Osteocyte (in vitro differentiated cells): ENCODE measurements around the gene SHFL. TPM values are rescaled to one million over a fixed set of nuclear protein-coding genes. Genes with fewer than 3 reads are reported as not detected.

Experiments used
- DNase-seq: peaks from one replicate; pipeline ENCODE4 v3.0.0; 2021; ENCODE audit warnings: mixed read lengths; ENCODE audit not compliant: unreplicated experiment; ENCODE audit errors: extremely low spot score
- H3K27ac Mint-ChIP-seq: one replicate; pipeline ENCODE4 v1.8.0; 2021; ENCODE audit warnings: mild to moderate bottlenecking, mixed read lengths; ENCODE audit not compliant: unreplicated experiment
- H3K27me3 Mint-ChIP-seq: one replicate; pipeline ENCODE4 v1.8.0; 2021; ENCODE audit warnings: mixed read lengths; ENCODE audit not compliant: unreplicated experiment
- H3K36me3 Mint-ChIP-seq: one replicate; pipeline ENCODE4 v1.8.0; 2021; ENCODE audit warnings: mixed read lengths; ENCODE audit not compliant: unreplicated experiment
- H3K4me1 Mint-ChIP-seq: one replicate; pipeline ENCODE4 v1.8.0; 2021; ENCODE audit warnings: mixed read lengths; ENCODE audit not compliant: unreplicated experiment
- H3K4me3 Mint-ChIP-seq: one replicate; pipeline ENCODE4 v1.8.0; 2021; ENCODE audit warnings: mild to moderate bottlenecking, moderate library complexity, mixed read lengths; ENCODE audit not compliant: unreplicated experiment
- H3K9me3 Mint-ChIP-seq: one replicate; pipeline ENCODE4 v1.8.0; 2021; ENCODE audit warnings: mixed read lengths; ENCODE audit not compliant: unreplicated experiment
- microRNA-seq: library from miRNA; unstranded; fragments of <30 nt; microRNA quantifications from one replicate; pipeline ENCODE4 v1.1.0, GENCODE V29; 2020; ENCODE audit not compliant: unreplicated experiment
- total RNA-seq: library from RNA; stranded (reverse); gene quantifications from 2 replicates; pipeline ENCODE4 v1.2.1, GENCODE V29; 2021
- TF ChIP-seq, protein P1 (sequence below): fragments of 200-600 bp; sonication (generic); IDR thresholded peaks from 2 replicates; pipeline ENCODE4 v1.5.0; 2021; ENCODE audit warnings: antibody characterized with exemption, mild to moderate bottlenecking, moderate library complexity

The SHFL gene
- total RNA-seq, 1 donor from 2014 or later = 38.7 TPM

DNA sequence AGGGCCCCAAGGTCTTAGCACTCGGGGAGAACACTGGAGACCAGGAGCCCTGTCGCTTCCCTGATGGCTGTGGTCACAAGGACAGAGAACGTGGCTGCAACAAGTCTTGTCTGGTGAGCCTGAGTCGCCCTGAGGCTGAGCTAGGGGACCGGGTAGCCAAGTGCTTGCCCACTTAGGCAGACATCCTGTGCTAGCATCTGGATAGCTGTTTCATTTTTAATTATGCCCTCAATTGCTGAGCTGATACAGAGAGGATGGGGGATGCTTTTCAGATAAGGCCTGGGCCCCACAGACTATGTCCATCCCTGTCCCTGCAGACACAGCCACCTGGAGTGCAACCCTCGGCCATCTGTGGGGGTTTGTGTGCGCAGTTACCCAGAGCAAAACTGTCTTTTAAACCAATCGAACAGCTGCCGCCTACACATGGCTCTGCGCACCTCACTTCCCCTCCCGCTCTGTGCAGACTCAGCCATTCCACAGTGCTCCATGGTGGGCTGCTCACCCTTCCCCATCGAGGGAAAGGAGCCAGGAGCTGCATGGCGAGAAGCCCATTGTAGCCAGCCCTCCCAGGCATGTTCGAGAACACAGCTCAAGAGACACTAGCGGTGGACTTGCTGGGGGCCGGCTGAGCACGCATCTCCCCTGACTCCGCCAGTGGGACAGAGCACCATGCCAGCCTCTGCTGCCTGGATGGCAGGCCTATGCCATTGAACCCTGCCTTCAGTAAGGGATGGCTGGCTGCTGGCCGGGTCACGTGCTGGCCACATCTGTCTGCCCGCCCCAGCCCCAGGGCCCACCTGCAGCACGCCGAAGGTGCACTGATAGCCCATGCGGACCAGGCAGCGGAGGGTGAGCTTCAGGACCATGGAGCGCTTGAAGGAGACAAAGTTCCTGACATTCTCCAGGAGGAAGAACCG, 53.0 kb downstream of the SHFL start:
- Mint-ChIP-seq H3K36me3 (peaks cover 24% of the 10 kb centered on the region), H3K9me3 (no peaks in the 10 kb centered on the region)
- DNase-seq = no peak

DNA sequence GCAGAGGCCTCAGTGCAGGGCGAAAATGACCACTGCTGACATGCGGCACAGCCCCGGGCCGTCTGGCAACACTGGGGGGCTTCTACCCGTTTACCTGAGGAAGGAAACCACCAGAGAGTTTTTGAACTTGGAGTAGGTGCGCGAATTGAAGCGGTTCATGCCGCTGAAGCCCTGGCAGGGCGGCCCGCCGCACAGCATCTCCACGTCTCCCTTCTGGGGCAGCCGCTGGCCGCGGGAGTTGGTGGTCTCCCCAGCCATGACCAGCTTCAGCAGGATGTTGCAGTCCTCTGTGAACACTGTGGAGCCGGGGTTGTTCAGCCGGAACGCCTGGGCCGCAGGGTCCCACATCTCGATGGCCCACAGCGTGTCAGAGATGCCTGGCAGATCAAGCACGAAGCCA, 53.8 kb downstream of the SHFL start:
- TF ChIP-seq, protein P1, sequence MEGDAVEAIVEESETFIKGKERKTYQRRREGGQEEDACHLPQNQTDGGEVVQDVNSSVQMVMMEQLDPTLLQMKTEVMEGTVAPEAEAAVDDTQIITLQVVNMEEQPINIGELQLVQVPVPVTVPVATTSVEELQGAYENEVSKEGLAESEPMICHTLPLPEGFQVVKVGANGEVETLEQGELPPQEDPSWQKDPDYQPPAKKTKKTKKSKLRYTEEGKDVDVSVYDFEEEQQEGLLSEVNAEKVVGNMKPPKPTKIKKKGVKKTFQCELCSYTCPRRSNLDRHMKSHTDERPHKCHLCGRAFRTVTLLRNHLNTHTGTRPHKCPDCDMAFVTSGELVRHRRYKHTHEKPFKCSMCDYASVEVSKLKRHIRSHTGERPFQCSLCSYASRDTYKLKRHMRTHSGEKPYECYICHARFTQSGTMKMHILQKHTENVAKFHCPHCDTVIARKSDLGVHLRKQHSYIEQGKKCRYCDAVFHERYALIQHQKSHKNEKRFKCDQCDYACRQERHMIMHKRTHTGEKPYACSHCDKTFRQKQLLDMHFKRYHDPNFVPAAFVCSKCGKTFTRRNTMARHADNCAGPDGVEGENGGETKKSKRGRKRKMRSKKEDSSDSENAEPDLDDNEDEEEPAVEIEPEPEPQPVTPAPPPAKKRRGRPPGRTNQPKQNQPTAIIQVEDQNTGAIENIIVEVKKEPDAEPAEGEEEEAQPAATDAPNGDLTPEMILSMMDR = no peak
- Mint-ChIP-seq H3K27me3 (no peaks in the 10 kb centered on the region), H3K4me3 (no peak overlapping the region), H3K27ac (no peak overlapping the region), H3K36me3 (peaks cover 25% of the 10 kb centered on the region), H3K9me3 (no peaks in the 10 kb centered on the region), H3K4me1 (no peaks in the 10 kb centered on the region)
- DNase-seq = no peak

More for the DNA sequence above, 53.0 kb downstream of the SHFL start:
- H3K27ac Mint-ChIP-seq = no peak overlapping the region
- TF ChIP-seq, protein P1 = no peak
- H3K4me3 Mint-ChIP-seq = no peak overlapping the region
- no peaks in the 10 kb centered on the region for H3K4me1 Mint-ChIP-seq
- no peaks in the 10 kb centered on the region for H3K27me3 Mint-ChIP-seq

DNA sequence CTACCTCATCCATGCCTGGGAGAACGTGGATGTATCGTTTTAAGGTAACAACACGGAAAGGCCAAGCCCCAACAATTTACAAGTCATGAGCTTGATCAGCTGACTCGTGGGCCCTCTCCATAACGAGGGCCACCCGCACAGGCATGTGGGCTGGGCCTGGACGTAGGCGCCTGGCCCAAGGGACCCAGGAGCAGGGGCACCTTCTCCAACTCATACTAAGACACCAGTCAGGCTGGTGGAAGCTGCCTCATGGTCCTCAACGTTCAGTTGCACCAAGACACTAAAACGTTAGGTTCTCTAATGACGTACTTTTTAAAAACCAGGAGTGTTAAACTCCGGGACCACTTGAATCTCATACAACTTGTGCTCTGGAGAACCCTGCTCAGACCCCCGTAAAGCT, 55.4 kb downstream of the SHFL start:
- TF ChIP-seq, protein P1 = no peak
- Mint-ChIP-seq H3K9me3 (no peaks in the 10 kb centered on the region), H3K36me3 (peaks cover 33% of the 10 kb centered on the region), H3K4me1 (no peaks in the 10 kb centered on the region), H3K27me3 (no peaks in the 10 kb centered on the region), H3K4me3 (no peak overlapping the region), H3K27ac (no peak overlapping the region)
- no peak for DNase-seq

DNA sequence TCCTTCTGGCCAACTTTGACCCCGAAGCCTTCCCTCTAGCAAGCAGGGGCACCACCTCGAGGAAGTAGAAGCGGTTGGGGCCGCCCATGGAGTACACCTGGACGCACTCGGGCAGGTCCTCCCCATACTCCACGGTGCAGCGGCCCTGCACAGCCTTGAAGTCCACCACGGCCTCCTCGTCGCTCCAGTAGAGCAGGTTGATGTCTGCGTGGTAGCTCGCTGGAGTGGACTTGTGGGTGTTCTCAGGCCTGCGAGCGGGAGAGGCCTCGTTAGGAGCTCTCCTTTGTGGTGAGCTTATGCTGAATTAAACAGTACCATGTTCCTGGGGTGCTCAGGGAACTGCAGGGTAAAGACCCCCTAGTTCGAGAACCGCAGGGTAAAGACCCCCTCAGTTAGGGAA, 55.9 kb downstream of the SHFL start:
- Mint-ChIP-seq H3K27ac (no peak overlapping the region), H3K4me3 (no peak overlapping the region), H3K27me3 (no peaks in the 10 kb centered on the region), H3K36me3 (peaks cover 35% of the 10 kb centered on the region), H3K4me1 (no peaks in the 10 kb centered on the region), H3K9me3 (no peaks in the 10 kb centered on the region)
- no peak for DNase-seq
- TF ChIP-seq, protein P1 = no peak

Small RNA genes lying within 50 kb of the gene (microRNA-seq; reads per million reads assigned to microRNA genes)
- gene MIR5589 = not detected

Other genes starting within 250 kb of the SHFL start
- 208 and 236 TPM in 2 replicates for gene OLFM2, start 149.8 kb upstream of the SHFL start, total RNA-seq
- gene COL5A3, start 75.8 kb upstream of the SHFL start, total RNA-seq = 68.7 and 80.9 TPM in 2 replicates
- not detected in 2 replicates for gene RDH8, start 72.8 kb upstream of the SHFL start, total RNA-seq
- gene ANGPTL6, start 16.4 kb downstream of the SHFL start, total RNA-seq = 0.18 and 0.21 TPM in 2 replicates
- 34.4 and 40.9 TPM in 2 replicates for gene PPAN, start 20.0 kb downstream of the SHFL start, total RNA-seq
- 11.8 and 15.7 TPM in 2 replicates for gene P2RY11, start 25.4 kb downstream of the SHFL start, total RNA-seq
- 209 and 217 TPM in 2 replicates for gene EIF3G, start 33.6 kb downstream of the SHFL start, total RNA-seq
- 82.3 and 87.2 TPM in 2 replicates for gene DNMT1, start 108.6 kb downstream of the SHFL start, total RNA-seq
- gene S1PR2, start 145.0 kb downstream of the SHFL start, total RNA-seq = 21.8 and 23.6 TPM in 2 replicates
- gene MRPL4, start 165.9 kb downstream of the SHFL start, total RNA-seq = 53.4 and 57.0 TPM in 2 replicates
- gene ICAM1, start 184.8 kb downstream of the SHFL start, total RNA-seq = 31.8 and 35.5 TPM in 2 replicates
- not detected in 2 replicates for gene ICAM4, start 200.6 kb downstream of the SHFL start, total RNA-seq
- gene ICAM5, start 203.6 kb downstream of the SHFL start, total RNA-seq = 1.7 and 2.0 TPM in 2 replicates
- gene ZGLP1, start 223.5 kb downstream of the SHFL start, total RNA-seq = 6.8 and 7.6 TPM in 2 replicates
- 21.5 and 27.4 TPM in 2 replicates for gene FDX2, start 229.7 kb downstream of the SHFL start, total RNA-seq
- gene RAVER1, start 247.2 kb downstream of the SHFL start, total RNA-seq = 36.8 and 45.8 TPM in 2 replicates